Stimulated activated naive CD4-positive, alpha-beta T cell treated with Interleukin-2 at 50 U/mL for 16 hours (primary cell): ENCODE results near the gene PRSS22.

Source experiments
- DNase-seq: peaks from one replicate; lab custom pipeline; 2025; lab: John Stamatoyannopoulos, UW

The PRSS22 gene

DNA sequence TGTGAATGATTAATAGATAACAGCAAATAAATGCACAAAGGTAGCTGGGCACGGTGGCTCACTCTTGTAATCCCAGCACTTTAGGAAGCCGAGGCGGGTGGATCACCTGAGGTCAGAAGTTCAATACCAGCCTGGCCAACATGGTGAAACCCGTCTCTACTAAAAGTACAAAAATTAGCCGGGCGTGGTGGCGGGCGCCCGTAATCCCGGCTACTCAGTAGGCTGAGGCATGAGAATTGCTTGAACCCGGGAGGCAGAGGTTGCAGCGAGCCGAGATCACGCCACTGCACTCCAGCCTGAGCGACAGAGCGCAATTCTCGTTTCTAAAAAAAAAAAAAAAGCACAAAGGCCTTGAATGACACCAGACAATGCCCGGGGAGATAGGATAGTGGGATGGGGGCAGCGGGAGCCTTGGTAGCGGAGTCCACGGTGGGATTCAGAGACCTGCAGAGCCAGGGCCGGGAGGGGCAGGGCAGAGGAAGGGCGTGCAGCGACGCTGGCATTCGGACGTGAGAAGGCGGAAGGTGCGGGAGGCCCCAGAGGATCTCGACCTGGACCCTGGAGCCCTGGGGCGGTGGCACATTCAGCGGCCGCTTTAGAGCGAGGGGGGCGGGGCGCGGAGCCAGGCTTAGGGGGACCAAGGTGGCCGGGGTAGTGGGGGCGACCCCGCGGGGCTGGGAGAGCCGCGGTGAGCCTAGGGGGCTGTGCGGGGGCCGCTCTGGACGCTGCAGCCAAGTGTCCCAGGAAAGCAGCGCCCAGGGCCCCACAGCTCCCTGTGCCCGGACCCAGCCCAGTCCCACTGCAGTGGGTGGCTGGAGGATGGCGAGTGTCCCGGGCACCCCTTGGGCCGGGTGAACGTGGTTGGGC is 24.0 kb upstream of the PRSS22 start:
- DNase-seq = peak; percentile 47

DNA sequence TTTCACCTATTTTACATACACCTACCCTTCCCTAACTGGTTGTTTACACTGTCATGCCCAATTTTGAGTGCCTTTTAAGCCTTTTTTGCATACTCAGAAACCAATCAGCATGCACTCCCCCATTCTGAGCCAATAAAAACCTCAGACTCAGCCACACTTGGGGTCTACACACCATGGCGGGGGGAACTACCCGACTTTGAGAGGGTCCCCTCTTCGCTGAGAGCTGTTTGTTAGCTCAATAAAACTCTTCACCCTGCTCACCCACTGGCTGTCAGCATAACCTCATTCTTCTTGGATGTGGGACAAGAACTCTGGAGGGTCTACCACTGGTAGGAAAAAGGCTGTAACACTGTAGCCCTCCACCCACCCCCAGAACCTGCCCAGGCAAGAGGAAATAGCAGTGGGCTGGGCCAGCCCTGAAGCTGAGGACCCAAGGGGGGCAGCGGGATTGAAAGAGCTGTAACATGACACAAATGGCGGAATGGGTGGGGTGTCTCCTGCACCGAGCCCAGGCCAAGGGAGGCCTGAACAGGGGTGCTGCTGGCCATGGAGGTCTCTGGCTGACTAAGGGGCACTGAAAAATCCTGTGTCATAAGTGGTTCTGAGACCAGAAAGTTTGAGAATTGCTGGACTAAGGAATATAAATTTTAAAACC is 22.0 kb upstream of the PRSS22 start:
- no peak for DNase-seq

DNA sequence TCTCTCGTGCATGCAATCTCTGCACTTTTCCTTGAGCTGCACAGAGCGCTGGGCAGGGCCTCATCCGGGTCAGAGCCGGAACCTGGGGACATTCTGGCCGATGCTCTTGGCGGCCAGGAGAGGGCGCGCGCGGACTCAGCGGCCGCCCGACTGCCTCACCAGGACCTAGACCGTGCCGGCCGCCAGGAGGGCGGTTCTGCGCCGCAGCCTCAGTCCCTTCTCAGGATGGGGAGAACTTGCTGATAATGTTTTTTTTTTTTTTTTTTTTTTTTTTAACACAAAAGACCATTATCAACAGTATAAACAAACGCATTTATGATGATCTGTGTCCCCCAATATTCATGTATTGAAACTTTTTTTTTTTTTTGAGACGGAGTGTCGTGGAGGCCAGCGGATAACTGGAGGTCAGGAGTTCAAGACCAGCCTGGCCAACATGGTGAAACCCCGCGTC is 17.0 kb upstream of the PRSS22 start:
- peak; percentile 62 for DNase-seq

DNA sequence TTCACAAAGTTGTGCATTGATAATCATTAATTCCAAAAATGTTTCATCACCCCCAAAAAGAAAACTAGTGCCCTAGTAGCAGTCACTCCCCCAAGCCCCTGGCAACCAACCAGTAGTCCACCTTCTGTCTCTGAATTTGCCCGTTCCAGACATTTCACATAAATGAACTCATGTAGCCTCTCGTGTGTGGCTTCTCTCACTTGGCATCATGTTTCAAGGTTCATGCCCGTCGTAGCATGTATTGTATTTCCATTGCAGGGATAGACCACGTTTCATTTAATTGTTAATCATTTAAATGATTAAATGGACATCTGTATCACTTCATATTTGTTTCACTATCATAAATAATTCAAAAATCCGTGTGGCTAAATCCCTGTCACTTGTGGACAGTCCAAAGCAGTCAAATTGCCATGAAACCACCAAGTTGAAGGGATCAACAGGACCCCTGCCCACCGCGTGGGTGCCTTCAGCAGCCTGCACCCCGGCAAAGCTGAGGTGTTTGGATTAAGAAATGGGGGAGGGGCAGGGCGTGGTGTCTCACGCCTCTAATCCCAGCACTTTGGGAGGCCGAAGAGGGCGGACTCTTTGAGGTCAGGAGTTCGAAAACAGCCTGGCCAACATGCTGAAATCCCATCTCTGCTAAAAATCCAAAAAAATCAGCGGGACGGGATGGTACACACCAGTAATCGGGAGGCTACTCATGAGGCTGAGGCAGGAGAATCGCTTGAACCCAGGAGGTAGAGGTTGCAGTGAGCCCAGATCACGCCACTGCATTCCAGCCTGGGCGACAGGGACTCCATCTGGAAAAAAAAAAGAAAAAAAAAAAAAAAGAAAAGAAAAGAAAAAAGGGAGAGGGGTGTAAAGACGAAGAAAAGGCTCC is 16.3 kb upstream of the PRSS22 start:
- no peak for DNase-seq

DNA sequence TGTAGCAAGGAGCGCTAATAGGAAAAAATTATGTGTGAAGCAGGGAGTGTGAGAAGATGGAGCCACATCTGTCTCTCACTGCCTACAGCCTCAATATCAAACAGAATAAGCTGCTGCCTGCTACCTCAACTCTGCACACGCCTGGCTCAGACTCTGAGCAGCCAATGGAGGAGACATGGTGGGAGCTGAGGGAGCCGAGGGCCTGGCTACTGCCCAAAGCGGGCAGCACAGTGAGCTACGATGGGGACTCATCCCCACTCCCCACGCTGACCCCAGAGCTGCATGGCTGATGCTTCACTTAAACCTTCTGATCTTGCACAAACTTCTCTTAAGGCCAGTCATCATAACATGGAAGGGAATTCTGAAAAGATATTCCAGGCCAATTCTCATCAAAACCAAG is 14.0 kb upstream of the PRSS22 start:
- DNase-seq = no peak

DNA sequence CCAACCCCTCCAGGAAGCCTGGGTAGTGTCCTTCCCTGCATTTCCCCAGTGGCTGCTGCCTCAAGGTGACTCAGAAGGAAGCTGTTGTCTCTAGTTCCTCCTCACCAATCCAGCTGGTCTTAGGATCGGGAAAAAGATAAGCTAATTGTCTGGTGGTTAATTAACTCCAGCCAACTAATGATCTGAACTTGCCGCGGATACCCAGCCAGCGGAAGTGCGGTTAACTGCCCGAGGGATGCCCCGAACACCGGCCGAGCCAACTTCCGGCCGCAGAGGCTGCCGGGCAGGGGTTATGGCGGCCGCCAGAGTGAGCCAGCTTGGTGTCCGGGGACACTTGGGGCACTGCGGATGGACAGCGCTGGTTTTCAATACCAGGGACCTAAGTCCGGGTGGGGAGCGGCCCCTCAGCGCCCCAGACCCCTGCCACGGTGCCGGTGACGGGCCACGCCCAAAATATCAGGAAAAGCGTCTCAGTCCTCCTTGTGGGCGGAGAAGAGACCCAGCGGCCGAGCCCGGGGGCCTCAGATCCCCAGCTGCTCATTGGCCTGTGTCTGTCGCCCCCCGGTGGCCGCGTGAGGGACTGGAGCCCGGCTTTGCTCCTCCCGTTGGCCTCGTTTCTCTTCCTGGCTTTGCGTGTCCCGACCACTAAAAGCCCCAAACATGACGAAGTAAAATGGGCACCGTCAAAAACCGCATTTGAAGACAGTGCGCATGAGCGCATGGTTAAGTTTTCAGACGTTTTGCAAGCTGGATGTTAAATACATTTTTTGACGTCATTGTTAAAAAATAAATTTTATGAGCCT is 10.2 kb upstream of the PRSS22 start:
- peak; percentile 94 for DNase-seq

DNA sequence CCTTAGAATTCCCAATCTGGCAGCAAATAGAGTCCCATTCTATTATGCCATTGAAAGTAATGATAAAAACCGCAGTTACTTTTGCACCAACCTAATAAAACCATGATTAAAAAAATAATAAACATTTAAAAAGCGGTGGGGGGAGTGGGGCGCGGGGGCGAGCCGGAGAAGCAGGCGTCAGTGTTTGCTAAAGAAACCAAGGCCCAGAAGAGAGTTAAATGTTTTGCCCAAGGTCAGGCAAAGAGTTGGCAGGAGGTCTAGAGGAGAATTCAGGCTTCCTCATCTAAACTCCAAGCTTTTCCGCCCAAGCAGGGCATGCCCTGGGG is 9.7 kb upstream of the PRSS22 start:
- DNase-seq = no peak

GRCh38 chr16:2866431-2866830 is 8.5 kb upstream of the PRSS22 start:
- no peak for DNase-seq

DNA sequence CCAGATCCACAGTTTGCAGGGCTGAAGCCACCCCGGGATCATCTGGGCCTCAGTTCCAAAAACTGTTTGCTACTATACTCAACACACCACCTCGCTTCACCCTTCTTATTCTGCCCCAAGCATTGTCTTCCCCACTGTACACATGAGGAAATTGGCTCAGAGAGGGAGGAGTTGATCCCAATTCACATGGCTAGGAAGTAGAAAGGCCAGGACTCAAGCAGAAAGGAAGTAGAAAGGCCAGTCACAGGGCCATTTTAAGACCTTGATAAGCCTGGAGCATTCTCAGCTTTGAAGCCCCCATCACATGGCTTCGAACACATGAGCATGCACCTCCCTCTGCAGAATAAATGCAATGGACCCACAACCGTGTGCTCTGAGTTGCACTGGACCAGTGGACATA is 7.7 kb upstream of the PRSS22 start:
- no peak for DNase-seq

DNA sequence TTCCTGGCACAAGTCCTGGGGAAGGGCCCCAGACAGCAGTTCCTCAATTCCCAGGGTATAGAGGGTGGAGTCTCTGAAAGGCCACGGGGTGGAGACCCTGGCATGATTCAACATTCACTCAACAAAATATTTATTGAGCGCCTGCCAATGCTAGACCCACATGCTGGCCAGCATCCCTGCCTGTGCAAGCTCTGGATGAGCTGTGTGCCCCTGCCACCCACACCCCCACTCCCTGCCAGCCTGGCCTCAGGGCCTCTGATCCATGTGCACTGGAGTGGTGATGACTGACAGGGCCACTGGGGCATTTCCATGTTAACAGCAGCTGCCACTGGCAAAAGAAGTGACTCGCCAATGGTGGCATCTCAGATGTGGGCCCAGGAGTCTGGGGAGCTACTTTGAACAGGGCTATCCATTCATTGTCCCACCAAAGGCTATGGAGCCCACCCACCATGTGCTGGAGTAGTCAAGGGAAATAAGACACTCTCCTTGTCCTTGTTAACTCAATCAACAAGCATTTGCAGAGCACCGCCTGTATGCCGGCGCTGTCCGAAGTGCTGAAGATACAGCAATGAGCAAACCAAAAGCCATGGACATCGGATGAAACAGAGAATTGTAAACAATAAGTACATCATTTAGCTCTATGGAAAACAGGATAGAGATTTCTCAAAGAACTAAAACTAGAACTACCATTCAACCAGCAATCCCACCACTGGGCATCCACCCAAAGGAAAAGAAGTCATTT is 3.0 kb upstream of the PRSS22 start:
- no peak for DNase-seq

DNA sequence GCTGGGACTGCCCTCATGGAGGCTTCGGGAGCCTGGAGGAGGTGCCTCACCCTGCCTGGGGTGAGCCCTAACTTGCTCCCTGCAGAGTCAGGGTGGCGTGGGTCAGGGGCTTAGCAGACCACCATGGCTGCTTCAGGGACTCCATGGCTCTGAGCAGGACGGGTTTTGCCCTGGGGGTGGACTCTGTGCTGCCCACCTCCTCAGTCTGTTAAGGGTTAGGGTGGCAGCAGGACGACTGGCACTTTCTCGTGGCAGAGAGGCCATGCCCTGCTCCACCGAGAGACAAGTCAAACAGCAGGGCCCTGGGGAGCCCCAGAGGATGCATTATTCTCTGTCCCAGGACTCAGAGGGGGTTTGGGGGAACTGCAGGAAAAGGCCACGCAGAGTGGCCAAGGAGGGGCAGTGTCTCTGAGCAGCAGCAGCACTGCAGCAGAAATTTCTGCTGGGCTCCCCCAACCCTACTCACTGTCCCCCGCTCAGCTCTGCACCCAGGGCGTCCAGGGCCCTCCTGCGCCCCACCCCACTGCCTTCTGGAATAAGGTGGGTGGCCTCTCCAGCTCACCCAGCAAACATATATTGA is 1.8 kb upstream of the PRSS22 start:
- DNase-seq = no peak

DNA sequence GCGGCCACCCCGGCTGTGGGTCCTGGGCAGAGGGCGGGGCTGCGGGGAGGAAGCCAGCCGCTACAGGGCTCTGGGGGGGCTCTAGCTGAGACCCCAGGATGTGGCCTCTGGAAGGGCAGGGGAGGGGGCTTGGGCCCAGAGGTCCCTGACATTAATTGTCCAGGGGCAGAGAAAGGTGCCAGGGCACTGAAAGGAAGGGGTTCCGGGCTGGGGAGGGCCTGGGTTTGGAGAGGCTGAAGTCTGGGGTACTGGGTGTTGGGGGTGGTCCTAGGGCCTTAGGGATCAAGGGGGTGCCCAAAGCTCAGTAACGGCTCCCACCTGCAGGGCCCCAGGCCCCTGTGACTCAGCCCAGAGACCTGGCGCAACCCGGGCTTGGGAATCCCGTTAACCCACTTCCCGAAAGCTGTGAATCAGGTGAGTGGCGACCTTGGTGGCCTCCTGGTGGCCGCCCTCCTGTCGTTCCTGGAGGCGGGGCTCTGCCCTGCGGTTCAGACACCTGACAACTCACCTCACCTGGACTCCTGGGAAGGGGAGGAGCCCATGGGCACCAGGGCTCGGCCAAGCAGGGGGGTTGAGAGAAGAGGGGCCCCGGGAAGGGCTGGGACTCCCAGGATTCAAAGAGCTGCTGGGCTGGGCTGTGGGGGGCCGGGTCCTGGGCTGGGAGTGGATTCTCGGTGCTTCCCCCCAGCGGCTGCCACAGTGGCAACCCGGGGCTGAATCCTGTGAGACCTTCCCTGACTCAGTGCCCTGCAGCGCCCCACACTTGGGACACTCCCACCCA is 465 bp upstream of the PRSS22 start:
- no peak for DNase-seq

DNA sequence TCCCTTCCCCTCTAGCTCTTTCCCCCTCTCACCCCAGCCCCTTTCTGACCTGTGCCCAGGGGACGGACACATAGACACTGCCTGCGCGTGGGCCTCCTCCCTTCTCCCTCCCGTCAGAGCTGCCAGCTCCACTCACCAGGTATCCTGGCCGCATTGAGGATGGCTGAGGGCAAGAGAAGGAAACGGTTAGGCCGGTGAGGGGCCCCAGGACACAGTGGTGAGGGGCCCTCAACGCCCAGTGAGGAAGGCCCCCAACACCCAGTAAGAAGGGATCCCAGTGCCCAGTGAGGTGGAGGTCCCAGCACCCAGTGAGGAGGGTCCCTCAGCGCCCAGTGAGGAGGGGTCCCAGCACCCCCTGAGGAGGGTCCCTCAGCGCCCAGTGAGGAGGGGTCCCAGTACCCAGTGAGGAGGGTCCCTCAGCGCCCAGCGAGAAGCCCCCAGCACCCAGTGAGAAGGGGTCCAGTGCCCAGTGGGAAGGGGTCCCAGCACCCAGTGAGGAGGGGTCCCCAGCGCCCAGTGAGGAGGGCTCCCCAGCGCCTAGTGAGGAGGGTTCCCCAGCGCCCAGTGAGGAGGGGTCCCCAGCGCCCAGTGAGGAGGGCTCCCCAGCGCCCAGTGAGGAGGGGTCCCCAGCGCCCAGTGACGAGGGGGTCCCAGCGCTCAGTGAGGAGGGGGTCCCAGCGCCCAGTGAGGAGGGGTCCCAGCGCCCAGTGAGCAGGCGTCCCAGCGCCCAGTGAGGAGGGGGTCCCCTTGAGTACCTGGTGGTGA is 1.1 kb downstream of the PRSS22 start:
- no peak for DNase-seq

GRCh38 chr16:2856061-2856670 is 1.8 kb downstream of the PRSS22 start:
- DNase-seq = no peak

GRCh38 chr16:2855536-2855935 is 2.4 kb downstream of the PRSS22 start:
- no peak for DNase-seq

DNA sequence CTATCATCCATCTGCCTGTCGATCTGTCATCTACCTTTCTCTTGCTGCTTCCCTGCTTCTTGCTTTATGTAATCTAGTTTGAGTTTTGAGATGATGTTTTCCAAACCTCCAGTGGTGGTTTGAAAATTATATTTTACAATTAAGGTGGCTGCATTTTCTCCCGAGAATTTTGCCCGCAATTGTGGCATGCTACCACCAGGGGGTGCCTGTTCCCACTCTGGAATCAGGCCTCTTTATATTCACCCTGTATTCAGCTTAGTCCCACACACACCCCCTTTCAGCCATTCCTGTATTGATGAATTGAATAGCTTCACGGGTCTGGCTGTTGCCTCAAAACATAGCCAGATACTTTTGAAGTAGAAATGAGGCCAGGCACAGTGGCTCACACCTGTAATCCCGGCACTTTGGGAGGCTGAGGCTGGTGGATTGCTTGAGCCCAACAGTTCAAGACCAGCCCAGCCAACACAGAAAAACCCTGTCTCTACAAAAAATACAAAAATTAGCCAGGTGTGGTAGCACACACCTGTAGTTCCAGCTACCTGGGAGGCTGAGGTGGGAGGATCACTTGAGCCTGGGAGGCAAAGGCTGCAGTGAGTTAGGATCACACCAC is 3.2 kb downstream of the PRSS22 start:
- no peak for DNase-seq

DNA sequence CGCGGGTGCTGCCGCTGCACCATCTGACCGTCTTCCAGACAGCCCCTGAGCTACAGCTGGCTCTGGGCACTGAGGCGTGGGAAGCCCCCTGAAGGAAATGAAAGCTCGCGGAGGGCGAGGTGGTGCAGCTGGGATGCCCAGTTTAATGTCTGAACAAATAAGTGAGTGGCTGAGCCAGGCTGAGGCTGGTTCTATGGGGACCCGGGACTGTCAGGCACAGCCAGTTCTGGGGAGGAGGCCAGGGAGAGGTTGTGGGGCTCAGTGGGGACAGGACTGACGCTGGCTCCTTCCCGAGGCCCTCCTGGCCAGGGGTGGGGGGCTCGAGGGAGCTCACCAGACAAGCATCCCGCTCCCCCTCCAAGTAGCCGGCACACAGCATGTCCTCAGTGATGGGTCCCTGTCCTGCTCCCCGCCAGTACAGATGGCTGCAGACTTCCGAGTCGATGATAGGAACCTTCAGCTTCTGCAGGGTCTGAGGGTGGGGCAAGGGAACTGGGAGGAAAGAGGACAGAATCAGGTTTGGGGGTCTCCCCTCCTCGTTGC is 4.4 kb downstream of the PRSS22 start:
- no peak for DNase-seq
